ENCODE results near the gene CLCA2.

CLCA2 gene

DNA sequence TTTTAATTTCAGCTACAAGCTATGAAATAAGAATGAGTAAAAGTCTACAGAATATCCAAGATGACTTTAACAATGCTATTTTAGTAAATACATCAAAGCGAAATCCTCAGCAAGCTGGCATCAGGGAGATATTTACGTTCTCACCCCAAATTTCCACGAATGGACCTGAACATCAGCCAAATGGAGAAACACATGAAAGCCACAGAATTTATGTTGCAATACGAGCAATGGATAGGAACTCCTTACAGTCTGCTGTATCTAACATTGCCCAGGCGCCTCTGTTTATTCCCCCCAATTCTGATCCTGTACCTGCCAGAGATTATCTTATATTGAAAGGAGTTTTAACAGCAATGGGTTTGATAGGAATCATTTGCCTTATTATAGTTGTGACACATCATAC is 31.1 kb downstream of the CLCA2 start:
- TF ChIP-seq, protein P1, sequence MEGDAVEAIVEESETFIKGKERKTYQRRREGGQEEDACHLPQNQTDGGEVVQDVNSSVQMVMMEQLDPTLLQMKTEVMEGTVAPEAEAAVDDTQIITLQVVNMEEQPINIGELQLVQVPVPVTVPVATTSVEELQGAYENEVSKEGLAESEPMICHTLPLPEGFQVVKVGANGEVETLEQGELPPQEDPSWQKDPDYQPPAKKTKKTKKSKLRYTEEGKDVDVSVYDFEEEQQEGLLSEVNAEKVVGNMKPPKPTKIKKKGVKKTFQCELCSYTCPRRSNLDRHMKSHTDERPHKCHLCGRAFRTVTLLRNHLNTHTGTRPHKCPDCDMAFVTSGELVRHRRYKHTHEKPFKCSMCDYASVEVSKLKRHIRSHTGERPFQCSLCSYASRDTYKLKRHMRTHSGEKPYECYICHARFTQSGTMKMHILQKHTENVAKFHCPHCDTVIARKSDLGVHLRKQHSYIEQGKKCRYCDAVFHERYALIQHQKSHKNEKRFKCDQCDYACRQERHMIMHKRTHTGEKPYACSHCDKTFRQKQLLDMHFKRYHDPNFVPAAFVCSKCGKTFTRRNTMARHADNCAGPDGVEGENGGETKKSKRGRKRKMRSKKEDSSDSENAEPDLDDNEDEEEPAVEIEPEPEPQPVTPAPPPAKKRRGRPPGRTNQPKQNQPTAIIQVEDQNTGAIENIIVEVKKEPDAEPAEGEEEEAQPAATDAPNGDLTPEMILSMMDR (IDR thresholded peaks at IDR 0.05; ENCODE audit: borderline replicate concordance, insufficient read depth, low read depth, low read length) = no peak
- H3K4me3 ChIP-seq (ENCODE audit: low read depth, low read length) = no peak overlapping the region

- TF ChIP-seq, protein P1 (IDR thresholded peaks at IDR 0.05; ENCODE audit: borderline replicate concordance, insufficient read depth, low read depth, low read length) = no peak
Measured at GRCh38 chr1:86460998-86461397, 37.0 kb downstream of the CLCA2 start.

GRCh38 chr1:86461482-86461881 is 37.5 kb downstream of the CLCA2 start:
- TF ChIP-seq, protein P1 (IDR thresholded peaks at IDR 0.05; ENCODE audit: borderline replicate concordance, insufficient read depth, low read depth, low read length) = no peak
- H3K4me3 ChIP-seq (ENCODE audit: low read depth, low read length) = no peak overlapping the region

More at GRCh38 chr1:86460998-86461397, 37.0 kb downstream of the CLCA2 start:
- H3K4me3 ChIP-seq (ENCODE audit: low read depth, low read length) = no peak overlapping the region

- TF ChIP-seq, protein P1 (IDR thresholded peaks at IDR 0.05; ENCODE audit: borderline replicate concordance, insufficient read depth, low read depth, low read length) = no peak
Measured at GRCh38 chr1:86464819-86465218, 40.8 kb downstream of the CLCA2 start.

GRCh38 chr1:86466109-86466844 is 42.3 kb downstream of the CLCA2 start:
- TF ChIP-seq, protein P1 (IDR thresholded peaks at IDR 0.05; ENCODE audit: borderline replicate concordance, insufficient read depth, low read depth, low read length) = no peak
- H3K4me3 ChIP-seq (ENCODE audit: low read depth, low read length) = no peak overlapping the region

More at GRCh38 chr1:86464819-86465218, 40.8 kb downstream of the CLCA2 start:
- no peak overlapping the region for H3K4me3 ChIP-seq (ENCODE audit: low read depth, low read length)

GRCh38 chr1:86466986-86467385 is 43.0 kb downstream of the CLCA2 start:
- H3K4me3 ChIP-seq (ENCODE audit: low read depth, low read length) = no peak overlapping the region
- TF ChIP-seq, protein P1 (IDR thresholded peaks at IDR 0.05; ENCODE audit: borderline replicate concordance, insufficient read depth, low read depth, low read length) = no peak

GRCh38 chr1:86468501-86468977 is 44.6 kb downstream of the CLCA2 start, which contains the start of gene CLCA1:
CLCA1 (plus strand) TSS chr1:86468927; CDS start chr1:86468972, 45 bp downstream.
- no peak within 1 kb of the TSS for H3K4me3 ChIP-seq (ENCODE audit: low read depth, low read length)
- TF ChIP-seq, protein P1 (IDR thresholded peaks at IDR 0.05; ENCODE audit: borderline replicate concordance, insufficient read depth, low read depth, low read length) = no peak

Data from GM12875 (cell line).